ENCODE measurements around the gene GRIA1. TPM values are rescaled to one million over a fixed set of nuclear protein-coding genes. Genes with fewer than 3 reads are reported as not detected.
"Not testable (repeated sequence)": the region's sequence is repeated elsewhere in the genome, so short reads cannot be mapped to it uniquely, and the experiment has no call there.

The GRIA1 gene
- total RNA-seq, 2 donors from 2014 or later, result not detected

- DNase-seq (ENCODE audit: low spot score in 2 of 2) (no peak), ATAC-seq (no peak)
- no peaks in the 10 kb centered on the region for H3K36me3 Mint-ChIP-seq
- peaks cover 4 to 5% of the 10 kb centered on the region in 2 donors for H3K9me3 Mint-ChIP-seq
- H3K27ac Mint-ChIP-seq, result no peak overlapping the region
These were observed 208.6 kb downstream of the GRIA1 start for GRCh38 chr5:153699035-153699434.

- Mint-ChIP-seq H3K9me3 (peaks cover 4 to 5% of the 10 kb centered on the region in 2 donors), H3K27ac (no peak overlapping the region), H3K36me3 (no peaks in the 10 kb centered on the region)
- ATAC-seq, result no peak
- no peak for DNase-seq (ENCODE audit: low spot score in 2 of 2)
These were observed 210.5 kb downstream of the GRIA1 start for GRCh38 chr5:153700940-153701339.

GRCh38 chr5:153702265-153702664, 211.8 kb downstream of the GRIA1 start:
- no peak overlapping the region for H3K27ac Mint-ChIP-seq
- H3K9me3 Mint-ChIP-seq, result peaks cover 4 to 5% of the 10 kb centered on the region in 2 donors
- ATAC-seq (no peak), DNase-seq (ENCODE audit: low spot score in 2 of 2) (no peak)
- no peaks in the 10 kb centered on the region for H3K36me3 Mint-ChIP-seq

GRCh38 chr5:153704110-153704509, 213.6 kb downstream of the GRIA1 start:
- no peak for ATAC-seq
- Mint-ChIP-seq H3K27ac (no peak overlapping the region), H3K9me3 (peaks cover 4 to 5% of the 10 kb centered on the region in 2 donors), H3K36me3 (no peaks in the 10 kb centered on the region)
- no peak for DNase-seq (ENCODE audit: low spot score in 2 of 2)

GRCh38 chr5:153707626-153708025, 217.2 kb downstream of the GRIA1 start:
- Mint-ChIP-seq H3K27ac (no peak overlapping the region), H3K9me3 (peaks cover 9 to 11% of the 10 kb centered on the region in 2 donors), H3K36me3 (no peaks in the 10 kb centered on the region)
- DNase-seq (ENCODE audit: low spot score in 2 of 2) (no peak), ATAC-seq (no peak)

GRCh38 chr5:153711755-153712154, 221.3 kb downstream of the GRIA1 start:
- Mint-ChIP-seq H3K27ac (no peak overlapping the region), H3K36me3 (no peaks in the 10 kb centered on the region), H3K9me3 (peaks cover 13 to 14% of the 10 kb centered on the region in 2 donors)
- no peak for DNase-seq (ENCODE audit: low spot score in 2 of 2)
- no peak for ATAC-seq

- ATAC-seq (no peak), DNase-seq (ENCODE audit: low spot score in 2 of 2) (no peak)
- Mint-ChIP-seq H3K36me3 (no peaks in the 10 kb centered on the region), H3K9me3 (peaks cover 16 to 18% of the 10 kb centered on the region in 2 donors), H3K27ac (no peak overlapping the region)
These were observed 222.5 kb downstream of the GRIA1 start for GRCh38 chr5:153712946-153713345.

- ATAC-seq, result no peak
- Mint-ChIP-seq H3K9me3 (peaks cover 16 to 18% of the 10 kb centered on the region in 2 donors), H3K27ac (no peak overlapping the region), H3K36me3 (no peaks in the 10 kb centered on the region)
- DNase-seq (ENCODE audit: low spot score in 2 of 2), result no peak
These were observed 223.5 kb downstream of the GRIA1 start for GRCh38 chr5:153713943-153714342.

- no peak for DNase-seq (ENCODE audit: low spot score in 2 of 2)
- H3K27ac Mint-ChIP-seq, result no peak overlapping the region
- no peaks in the 10 kb centered on the region for H3K36me3 Mint-ChIP-seq
- H3K9me3 Mint-ChIP-seq, result peaks cover 16 to 18% of the 10 kb centered on the region in 2 donors
- ATAC-seq, result no peak
These were observed 224.3 kb downstream of the GRIA1 start for GRCh38 chr5:153714798-153715197.

- Mint-ChIP-seq H3K36me3 (no peaks in the 10 kb centered on the region), H3K27ac (no peak overlapping the region), H3K9me3 (peaks cover 7 to 11% of the 10 kb centered on the region in 2 donors)
- DNase-seq (ENCODE audit: low spot score in 2 of 2), result no peak
- no peak for ATAC-seq
These were observed 226.8 kb downstream of the GRIA1 start for GRCh38 chr5:153717287-153717686.

GRCh38 chr5:153718713-153719112, 228.2 kb downstream of the GRIA1 start:
- peaks cover 12 to 17% of the 10 kb centered on the region in 2 donors for H3K9me3 Mint-ChIP-seq
- H3K27ac Mint-ChIP-seq, result no peak overlapping the region
- DNase-seq (ENCODE audit: low spot score in 2 of 2), result no peak
- ATAC-seq, result no peak
- peaks cover 0 to 5% of the 10 kb centered on the region in 2 donors for H3K36me3 Mint-ChIP-seq

GRCh38 chr5:153719324-153719723, 228.9 kb downstream of the GRIA1 start:
- ATAC-seq, result no peak
- H3K9me3 Mint-ChIP-seq, result peaks cover 12 to 17% of the 10 kb centered on the region in 2 donors
- no peak overlapping the region for H3K27ac Mint-ChIP-seq

GRCh38 chr5:153723022-153723610, 232.6 kb downstream of the GRIA1 start:
- H3K36me3 Mint-ChIP-seq; H3K27ac Mint-ChIP-seq; DNase-seq (ENCODE audit: low spot score in 2 of 2); ATAC-seq: not testable (repeated sequence)
- H3K9me3 Mint-ChIP-seq, result peaks cover 5 to 12% of the 10 kb centered on the region in 2 donors

More at GRCh38 chr5:153719324-153719723, 228.9 kb downstream of the GRIA1 start:
- peaks cover 0 to 5% of the 10 kb centered on the region in 2 donors for H3K36me3 Mint-ChIP-seq
- DNase-seq (ENCODE audit: low spot score in 2 of 2), result no peak

- DNase-seq (ENCODE audit: low spot score in 2 of 2) (no peak), ATAC-seq (no peak)
- Mint-ChIP-seq H3K36me3 (no peaks in the 10 kb centered on the region), H3K9me3 (peaks cover 4 to 5% of the 10 kb centered on the region in 2 donors), H3K27ac (no peak overlapping the region)
These were observed 251.6 kb downstream of the GRIA1 start for GRCh38 chr5:153742060-153742459.

GRCh38 chr5:153744751-153745150, 254.3 kb downstream of the GRIA1 start:
- DNase-seq (ENCODE audit: low spot score in 2 of 2), result no peak
- peaks cover 0 to 9% of the 10 kb centered on the region in 2 donors for H3K9me3 Mint-ChIP-seq
- H3K27ac Mint-ChIP-seq, result no peak overlapping the region
- no peaks in the 10 kb centered on the region for H3K36me3 Mint-ChIP-seq
- ATAC-seq, result no peak

- Mint-ChIP-seq H3K9me3 (peaks cover 0 to 9% of the 10 kb centered on the region in 2 donors), H3K36me3 (no peaks in the 10 kb centered on the region), H3K27ac (no peak overlapping the region)
- DNase-seq (ENCODE audit: low spot score in 2 of 2), result no peak
- ATAC-seq, result no peak
These were observed 255.4 kb downstream of the GRIA1 start for GRCh38 chr5:153745778-153746395.

GRCh38 chr5:153746440-153746839, 256.0 kb downstream of the GRIA1 start:
- no peak for DNase-seq (ENCODE audit: low spot score in 2 of 2)
- ATAC-seq, result no peak
- Mint-ChIP-seq H3K27ac (no peak overlapping the region), H3K36me3 (no peaks in the 10 kb centered on the region), H3K9me3 (peaks cover 0 to 9% of the 10 kb centered on the region in 2 donors)

GRCh38 chr5:153748823-153749222, 258.4 kb downstream of the GRIA1 start:
- H3K9me3 Mint-ChIP-seq, result peaks cover 0 to 9% of the 10 kb centered on the region in 2 donors
- H3K36me3 Mint-ChIP-seq, result no peaks in the 10 kb centered on the region
- H3K27ac Mint-ChIP-seq, result no peak overlapping the region
- ATAC-seq (no peak), DNase-seq (ENCODE audit: low spot score in 2 of 2) (no peak)
